A549 (cell line): ENCODE results near the gene TXNRD1. TPM values are rescaled to one million over a fixed set of nuclear protein-coding genes. Genes with fewer than 3 reads are reported as not detected.

ENCODE experiments used
- ATAC-seq, 2 experiments: fragments of 200-7000 bp in 1 of 2; fragments of >200 bp in 1 of 2; cut with Nextera tagmentation in 1 of 2; cut with Tn5 transposase in 1 of 2; 3 replicates each; pipeline versions ENCODE4 v1.8.0 to v1.9.1; 2018 to 2020; ENCODE audit warnings: mild to moderate bottlenecking in 1 of 2, moderate library complexity in 1 of 2
- CTCF ChIA-PET: fragments of 300-600 bp; sonication (Branson Sonifier 250); formaldehyde crosslinking; extraction: SDS; loops from one replicate; lab custom pipeline; 2021; ENCODE audit warnings: antibody characterized with exemption, inconsistent platforms; lab: Yijun Ruan, JAX
- POLR2A ChIA-PET: fragments of 350-600 bp; formaldehyde crosslinking; extraction: SDS; loops from one replicate; lab custom pipeline; 2021; ENCODE audit warnings: antibody characterized with exemption, inconsistent platforms; lab: Yijun Ruan, JAX
- DNase-seq, 2 experiments: peaks; one replicate each; pipeline versions ENCODE4 v3.0.0 to v3.0.0-alpha.2; 2011 to 2016; ENCODE audit warnings: low read depth in 1 of 2, low spot score in 1 of 2
- FAIRE-seq: peaks from 2 replicates; lab custom pipeline; 2011; peaks lifted over from hg19 to GRCh38; lab: Jason Lieb, UNC
- H3K27ac ChIP-seq, 2 experiments: fragments of >200 bp; sonication (Bioruptor Twin); formaldehyde crosslinking; 3 replicates each; pipeline ENCODE4 v1.5.1; 2016 to 2017
- H3K4me1 ChIP-seq: fragments of >200 bp; sonication (Bioruptor Twin); formaldehyde crosslinking; 3 replicates; pipeline ENCODE4 v1.6.1; 2016
- H3K4me2 ChIP-seq: fragments of >200 bp; sonication (Bioruptor Twin); formaldehyde crosslinking; 3 replicates; pipeline ENCODE4 v1.6.1; 2016
- H3K4me3 ChIP-seq: fragments of >200 bp; sonication (Bioruptor Twin); formaldehyde crosslinking; 3 replicates; pipeline ENCODE4 v1.5.1; 2016
- H3K9me3 ChIP-seq: fragments of >200 bp; sonication (Bioruptor Twin); formaldehyde crosslinking; 3 replicates; pipeline ENCODE4 v1.6.1; 2016
- CEBPB ChIP-seq, 2 experiments: fragments of >200 bp in 1 of 2; sonication (Bioruptor Twin) in 1 of 2; formaldehyde crosslinking in 1 of 2; IDR thresholded peaks; 2 replicates each; pipeline ENCODE4 v1.6.1; 2012 to 2016
- CHD4 ChIP-seq: fragments of 200-600 bp; sonication (generic); IDR thresholded peaks from 2 replicates; pipeline ENCODE4 v1.6.1; 2016; ENCODE audit warnings: antibody characterized with exemption, mild to moderate bottlenecking, borderline replicate concordance
- EHMT2 ChIP-seq: fragments of 200-600 bp; sonication (generic); IDR thresholded peaks from 2 replicates; pipeline ENCODE4 v1.6.1; 2016; ENCODE audit warnings: antibody characterized with exemption, low read depth, mild to moderate bottlenecking, moderate library complexity
- FOSL2 ChIP-seq, 2 experiments: fragments of 450-650 bp in 1 of 2; fragments of >200 bp in 1 of 2; sonication (Bioruptor Twin) in 1 of 2; formaldehyde crosslinking; IDR thresholded peaks; 2 replicates each; pipeline versions ENCODE4 v1.5.0 to v1.6.1; 2016 to 2020; ENCODE audit warnings: mild to moderate bottlenecking in 1 of 2, moderate library complexity in 1 of 2
- HOXA7 ChIP-seq: fragments of 250-450 bp; sonication (Bioruptor Pico); IDR thresholded peaks from 2 replicates; pipeline ENCODE4 v1.5.0; 2020; ENCODE audit warnings: mild to moderate bottlenecking, moderate library complexity
- JUN ChIP-seq, 2 experiments: fragments of >200 bp; sonication (Bioruptor Twin); formaldehyde crosslinking; IDR thresholded peaks; 2 replicates in 1 of 2; 3 replicates in 1 of 2; pipeline ENCODE4 v1.6.1; 2016 to 2017
- KDM1A ChIP-seq: fragments of 200-600 bp; sonication (generic); IDR thresholded peaks from 2 replicates; pipeline ENCODE4 v1.6.1; 2016; ENCODE audit warnings: low read depth, mild to moderate bottlenecking
- KDM5A ChIP-seq: fragments of 200-600 bp; sonication (generic); IDR thresholded peaks from 2 replicates; pipeline ENCODE4 v1.6.1; 2016; ENCODE audit warnings: antibody characterized with exemption, mild to moderate bottlenecking
- MYC ChIP-seq: IDR thresholded peaks from 2 replicates; pipeline ENCODE4 v1.6.1; 2012; ENCODE audit warnings: mild to moderate bottlenecking, inconsistent platforms, low read length, improper control_type of control experiment, borderline replicate concordance
- NPAS2 ChIP-seq: fragments of 250-450 bp; sonication (Bioruptor Pico); IDR thresholded peaks from 2 replicates; pipeline ENCODE4 v1.8.0; 2022; ENCODE audit warnings: mild to moderate bottlenecking, moderate library complexity, borderline replicate concordance
- POLR2AphosphoS2 ChIP-seq: conservative IDR thresholded peaks from 2 replicates; pipeline ENCODE4 v1.6.1; 2012; ENCODE audit warnings: low read length, improper control_type of control experiment, inconsistent platforms
- RARB ChIP-seq: fragments of 250-450 bp; sonication (Bioruptor Pico); IDR thresholded peaks from 2 replicates; pipeline ENCODE4 v1.8.0; 2021; ENCODE audit warnings: mild to moderate bottlenecking, moderate library complexity
- RCOR1 ChIP-seq: fragments of 150-350 bp; IDR thresholded peaks from 2 replicates; pipeline ENCODE4 v1.6.1; 2014; ENCODE audit warnings: antibody characterized with exemption, low read length, low read depth
- RNF2 ChIP-seq: fragments of 200-600 bp; sonication (generic); IDR thresholded peaks from 2 replicates; pipeline ENCODE4 v1.6.1; 2016; ENCODE audit warnings: low read depth, mild to moderate bottlenecking, antibody characterized with exemption, moderate library complexity, borderline replicate concordance
- SMC3 ChIP-seq: fragments of >200 bp; sonication (Bioruptor Twin); formaldehyde crosslinking; IDR thresholded peaks from 3 replicates; pipeline ENCODE4 v1.6.1; 2018; ENCODE audit warnings: inconsistent platforms
- SREBF2 ChIP-seq: fragments of 450-650 bp; IDR thresholded peaks from 2 replicates; pipeline ENCODE4 v1.6.1; 2014; ENCODE audit warnings: mild to moderate bottlenecking, moderate library complexity
- TFCP2L1 ChIP-seq: fragments of 250-450 bp; sonication (Bioruptor Pico); IDR thresholded peaks from 2 replicates; pipeline ENCODE4 v1.5.0; 2021; ENCODE audit warnings: mild to moderate bottlenecking
- TP53 ChIP-seq: fragments of 250-450 bp; sonication (Bioruptor Pico); IDR thresholded peaks from 2 replicates; pipeline ENCODE4 v1.5.0; 2021; ENCODE audit warnings: mild to moderate bottlenecking, moderate library complexity
- ZFP36 ChIP-seq: fragments of 450-650 bp; IDR thresholded peaks from 2 replicates; pipeline ENCODE4 v1.6.1; 2014; ENCODE audit warnings: borderline replicate concordance; ENCODE audit not compliant: partially characterized antibody
- ZSCAN20 ChIP-seq: fragments of 250-450 bp; sonication (Bioruptor Pico); IDR thresholded peaks from 2 replicates; pipeline ENCODE4 v1.8.0; 2022; ENCODE audit warnings: mild to moderate bottlenecking, moderate library complexity
- WGBS: methylation state at CpG from one replicate; pipeline ENCODE4 v1.1.6; 2017; ENCODE audit errors: missing lambda C conversion rate; 5-methylcytosine and 5-hydroxymethylcytosine counted together
- polyA plus RNA-seq, 4 experiments: library from polyadenylated mRNA; depleted of rRNA in 3 of 4; stranded (reverse); fragments of >200 nt; fragmentation: RNase III in 1 of 4; extraction: RNeasy Plus Mini Kit Qiagen cat#74134 plus additional on column Dnase treatment in 1 of 4; gene quantifications; 2 replicates in 3 of 4; 3 replicates in 1 of 4; pipeline ENCODE4 v1.2.3, GENCODE V29; 2011 to 2017
- TF ChIP-seq, protein P1 (sequence below): IDR thresholded peaks from 2 replicates; pipeline ENCODE4 v1.6.1; 2012
- TF ChIP-seq, protein P2 (sequence below): fragments of 150-350 bp; IDR thresholded peaks from 2 replicates; pipeline ENCODE4 v1.6.1; 2014; ENCODE audit warnings: low read depth, mild to moderate bottlenecking, low read length
- TF ChIP-seq, protein P3 (sequence below): fragments of >200 bp; sonication (Bioruptor Twin); formaldehyde crosslinking; IDR thresholded peaks from 3 replicates; pipeline ENCODE4 v1.6.1; 2016
- TF ChIP-seq, protein P4 (sequence below): fragments of >200 bp; sonication (Bioruptor Twin); formaldehyde crosslinking; IDR thresholded peaks from 3 replicates; pipeline ENCODE4 v1.5.1; 2016
- TF ChIP-seq, protein P5 (sequence below): IDR thresholded peaks from 2 replicates; pipeline ENCODE4 v1.6.1; 2012; ENCODE audit warnings: low read depth, borderline replicate concordance
- TF ChIP-seq, protein P6 (sequence below): fragments of 250-450 bp; sonication (Bioruptor Pico); IDR thresholded peaks from 2 replicates; pipeline ENCODE4 v1.5.0; 2020; ENCODE audit warnings: low read depth, mild to moderate bottlenecking, moderate library complexity

The TXNRD1 gene
- polyA plus RNA-seq, 2 of the 4 experiments (the other 2 are of a cell fraction), result 899 to 1,230 TPM

DNA sequence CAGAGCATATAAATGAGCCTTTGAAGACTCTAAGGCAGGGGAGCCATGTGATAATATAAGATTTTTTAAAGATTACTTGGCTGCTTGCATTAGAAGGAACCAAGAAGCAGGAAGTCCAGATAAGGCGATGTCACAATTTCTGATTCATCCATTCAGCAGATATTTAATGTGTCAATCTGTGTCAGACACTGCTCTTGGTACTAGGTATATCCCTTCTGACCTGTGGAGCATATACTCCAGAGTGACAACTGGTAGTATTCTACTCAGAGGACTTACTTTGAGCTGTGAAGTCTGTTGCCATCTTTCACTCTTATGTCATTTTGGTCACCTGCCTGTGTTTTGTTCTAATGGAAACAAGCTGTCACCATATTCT is 98.6 kb downstream of the TXNRD1 start (continued):
- TF ChIP-seq RARB (no peak; the same call in 1 of the 2 replicates), SMC3 (no peak)
- TF ChIP-seq, protein P1, sequence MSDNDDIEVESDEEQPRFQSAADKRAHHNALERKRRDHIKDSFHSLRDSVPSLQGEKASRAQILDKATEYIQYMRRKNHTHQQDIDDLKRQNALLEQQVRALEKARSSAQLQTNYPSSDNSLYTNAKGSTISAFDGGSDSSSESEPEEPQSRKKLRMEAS, result no peak
- TF ChIP-seq, all 56 proteins: peak for 10

DNA sequence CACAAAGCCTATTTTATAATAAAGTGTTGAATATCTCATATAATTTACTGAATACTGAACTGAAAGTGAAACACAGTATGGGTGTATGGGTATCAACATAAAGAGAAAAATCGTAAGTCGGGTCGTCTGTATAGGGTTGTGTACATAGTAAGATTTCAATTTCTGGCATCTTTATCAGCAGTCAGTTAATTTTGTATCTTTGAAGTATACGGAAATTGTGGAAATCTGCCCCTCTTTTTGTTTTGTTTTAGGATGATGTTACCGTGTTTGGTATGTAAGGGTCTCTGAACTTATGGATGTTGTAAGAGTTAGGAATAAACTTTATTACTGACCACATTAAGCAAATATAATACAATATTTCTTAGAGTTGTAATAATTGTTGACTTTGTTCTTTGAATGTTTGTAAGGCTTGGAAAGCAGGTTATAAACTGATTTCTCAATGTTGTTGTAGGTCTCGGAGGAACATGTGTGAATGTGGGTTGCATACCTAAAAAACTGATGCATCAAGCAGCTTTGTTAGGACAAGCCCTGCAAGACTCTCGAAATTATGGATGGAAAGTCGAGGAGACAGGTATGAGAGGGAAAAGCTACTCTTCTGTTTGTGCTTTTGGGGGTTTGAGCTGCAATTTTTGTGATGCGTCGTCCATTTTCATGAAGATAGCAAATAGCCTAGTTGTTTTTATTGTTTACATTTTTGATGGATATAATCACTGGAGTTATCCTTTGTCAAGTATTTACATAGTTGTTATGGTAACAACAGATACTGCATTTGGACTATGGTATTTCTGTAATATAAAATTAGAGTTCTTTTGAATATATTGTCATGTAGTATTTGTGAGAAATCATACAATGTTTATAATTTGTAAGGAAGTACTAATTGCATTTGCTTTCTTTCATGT is 100.0 kb downstream of the TXNRD1 start:
- Histone ChIP-seq H3K27ac (peak overlapping the region; percentile 10 to 55; a peak in 2 of 6 replicates), H3K9me3 (no peaks in the 10 kb centered on the region), H3K4me2 (peak overlapping the region; percentile 97), H3K4me3 (peak overlapping the region; percentile 24; the same call in 2 of the 3 replicates), H3K4me1 (peaks cover 100% of the 10 kb centered on the region)
- ATAC-seq (peak in 1 of 2 experiments; percentile 1; a peak in 1 of 6 replicates), FAIRE-seq (peak; percentile 84), DNase-seq (no peak)
- WGBS, result 20% methylated on average over 10 of the region's 10 CpGs
- CTCF ChIA-PET, result interaction anchor here (0.7 to 1.4 kb wide), 3 partner anchors 13 to 102 kb away, joined by 3 to 4 read pairs (median 3); no protein-coding TSS in a partner anchor
- POLR2A ChIA-PET, result interaction anchor here (0.7 kb wide), 1 partner anchor 138 kb away, joined by 3 read pairs; no protein-coding TSS in a partner anchor
- TF ChIP-seq POLR2AphosphoS2, result peak; percentile 93
- TF ChIP-seq TP53 (CRISPR knock-in tag), result 0 out of 2 replicates have a peak, but pooled peaks have one; percentile 15
- no peak for TF ChIP-seq FOSL2 (IDR thresholded peaks at IDR 0.05)
- TF ChIP-seq FOSL2 (CRISPR knock-in tag; IDR thresholded peaks at IDR 0.05), result no peak
- no peak for TF ChIP-seq CEBPB (IDR thresholded peaks at IDR 0.05)
- no peak for TF ChIP-seq RCOR1
- 0 out of 5 replicates have a peak, but pooled peaks of 1 of the 2 experiments have one; percentile 36 for TF ChIP-seq JUN (IDR thresholded peaks at IDR 0.05)
- TF ChIP-seq, protein P2, sequence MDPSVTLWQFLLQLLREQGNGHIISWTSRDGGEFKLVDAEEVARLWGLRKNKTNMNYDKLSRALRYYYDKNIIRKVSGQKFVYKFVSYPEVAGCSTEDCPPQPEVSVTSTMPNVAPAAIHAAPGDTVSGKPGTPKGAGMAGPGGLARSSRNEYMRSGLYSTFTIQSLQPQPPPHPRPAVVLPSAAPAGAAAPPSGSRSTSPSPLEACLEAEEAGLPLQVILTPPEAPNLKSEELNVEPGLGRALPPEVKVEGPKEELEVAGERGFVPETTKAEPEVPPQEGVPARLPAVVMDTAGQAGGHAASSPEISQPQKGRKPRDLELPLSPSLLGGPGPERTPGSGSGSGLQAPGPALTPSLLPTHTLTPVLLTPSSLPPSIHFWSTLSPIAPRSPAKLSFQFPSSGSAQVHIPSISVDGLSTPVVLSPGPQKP, result no peak
- TF ChIP-seq, protein P3, sequence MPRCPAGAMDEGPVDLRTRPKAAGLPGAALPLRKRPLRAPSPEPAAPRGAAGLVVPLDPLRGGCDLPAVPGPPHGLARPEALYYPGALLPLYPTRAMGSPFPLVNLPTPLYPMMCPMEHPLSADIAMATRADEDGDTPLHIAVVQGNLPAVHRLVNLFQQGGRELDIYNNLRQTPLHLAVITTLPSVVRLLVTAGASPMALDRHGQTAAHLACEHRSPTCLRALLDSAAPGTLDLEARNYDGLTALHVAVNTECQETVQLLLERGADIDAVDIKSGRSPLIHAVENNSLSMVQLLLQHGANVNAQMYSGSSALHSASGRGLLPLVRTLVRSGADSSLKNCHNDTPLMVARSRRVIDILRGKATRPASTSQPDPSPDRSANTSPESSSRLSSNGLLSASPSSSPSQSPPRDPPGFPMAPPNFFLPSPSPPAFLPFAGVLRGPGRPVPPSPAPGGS, result no peak
- no peak for TF ChIP-seq KDM1A
- no peak for TF ChIP-seq EHMT2
- no peak for TF ChIP-seq SMC3
- no peak for TF ChIP-seq MYC
- TF ChIP-seq, protein P4, sequence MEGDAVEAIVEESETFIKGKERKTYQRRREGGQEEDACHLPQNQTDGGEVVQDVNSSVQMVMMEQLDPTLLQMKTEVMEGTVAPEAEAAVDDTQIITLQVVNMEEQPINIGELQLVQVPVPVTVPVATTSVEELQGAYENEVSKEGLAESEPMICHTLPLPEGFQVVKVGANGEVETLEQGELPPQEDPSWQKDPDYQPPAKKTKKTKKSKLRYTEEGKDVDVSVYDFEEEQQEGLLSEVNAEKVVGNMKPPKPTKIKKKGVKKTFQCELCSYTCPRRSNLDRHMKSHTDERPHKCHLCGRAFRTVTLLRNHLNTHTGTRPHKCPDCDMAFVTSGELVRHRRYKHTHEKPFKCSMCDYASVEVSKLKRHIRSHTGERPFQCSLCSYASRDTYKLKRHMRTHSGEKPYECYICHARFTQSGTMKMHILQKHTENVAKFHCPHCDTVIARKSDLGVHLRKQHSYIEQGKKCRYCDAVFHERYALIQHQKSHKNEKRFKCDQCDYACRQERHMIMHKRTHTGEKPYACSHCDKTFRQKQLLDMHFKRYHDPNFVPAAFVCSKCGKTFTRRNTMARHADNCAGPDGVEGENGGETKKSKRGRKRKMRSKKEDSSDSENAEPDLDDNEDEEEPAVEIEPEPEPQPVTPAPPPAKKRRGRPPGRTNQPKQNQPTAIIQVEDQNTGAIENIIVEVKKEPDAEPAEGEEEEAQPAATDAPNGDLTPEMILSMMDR, result no peak
- peak; percentile 84; the same call in 1 of the 2 replicates for TF ChIP-seq HOXA7 (CRISPR knock-in tag)
- no peak for TF ChIP-seq TFCP2L1 (CRISPR knock-in tag)
- no peak for TF ChIP-seq CHD4
- TF ChIP-seq RNF2, result no peak
- no peak for TF ChIP-seq KDM5A
- TF ChIP-seq, protein P5, sequence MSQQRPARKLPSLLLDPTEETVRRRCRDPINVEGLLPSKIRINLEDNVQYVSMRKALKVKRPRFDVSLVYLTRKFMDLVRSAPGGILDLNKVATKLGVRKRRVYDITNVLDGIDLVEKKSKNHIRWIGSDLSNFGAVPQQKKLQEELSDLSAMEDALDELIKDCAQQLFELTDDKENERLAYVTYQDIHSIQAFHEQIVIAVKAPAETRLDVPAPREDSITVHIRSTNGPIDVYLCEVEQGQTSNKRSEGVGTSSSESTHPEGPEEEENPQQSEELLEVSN, result no peak
- no peak for TF ChIP-seq ZSCAN20 (CRISPR knock-in tag)
- TF ChIP-seq, protein P6, sequence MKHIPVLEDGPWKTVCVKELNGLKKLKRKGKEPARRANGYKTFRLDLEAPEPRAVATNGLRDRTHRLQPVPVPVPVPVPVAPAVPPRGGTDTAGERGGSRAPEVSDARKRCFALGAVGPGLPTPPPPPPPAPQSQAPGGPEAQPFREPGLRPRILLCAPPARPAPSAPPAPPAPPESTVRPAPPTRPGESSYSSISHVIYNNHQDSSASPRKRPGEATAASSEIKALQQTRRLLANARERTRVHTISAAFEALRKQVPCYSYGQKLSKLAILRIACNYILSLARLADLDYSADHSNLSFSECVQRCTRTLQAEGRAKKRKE (CRISPR knock-in tag), result no peak
- TF ChIP-seq ZFP36, result no peak
- no peak for TF ChIP-seq SREBF2
- no peak for TF ChIP-seq NPAS2
